ENCODE data around the gene ROBO3.

DNA sequence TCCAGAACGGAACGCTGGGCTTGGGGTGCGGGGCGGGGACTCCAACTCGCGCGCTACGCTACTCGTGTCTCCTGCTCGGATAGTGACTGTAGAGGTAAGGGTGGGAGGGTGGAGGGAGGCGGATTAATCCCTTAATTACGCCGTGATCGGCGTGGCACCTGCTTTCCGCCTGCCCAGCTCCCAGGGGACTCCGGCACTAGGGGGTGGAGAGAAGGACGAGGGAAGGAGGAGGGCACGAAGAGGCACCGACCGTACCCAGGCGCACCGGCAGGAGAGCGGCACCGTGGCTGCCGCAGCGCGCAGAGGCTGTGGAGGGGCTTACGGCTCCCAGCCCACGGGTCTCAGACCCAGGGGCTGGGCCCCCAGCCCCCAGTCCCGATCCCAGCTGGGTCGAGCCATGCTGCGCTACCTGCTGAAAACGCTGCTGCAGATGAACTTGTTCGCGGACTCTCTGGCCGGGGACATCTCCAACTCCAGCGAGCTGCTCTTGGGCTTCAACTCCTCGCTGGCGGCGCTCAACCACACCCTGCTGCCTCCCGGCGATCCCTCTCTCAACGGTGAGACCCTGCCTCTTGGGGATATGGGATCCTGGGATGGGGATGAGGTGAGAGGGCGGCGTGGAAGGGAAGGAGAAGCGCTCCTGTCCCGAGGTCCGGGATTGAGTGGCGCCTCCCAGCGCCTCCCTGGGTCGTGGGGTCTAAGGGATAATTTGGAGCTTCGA lies at the start of gene ROBO3:
- no peak for TF ChIP-seq POLR2A (IDR thresholded peaks at IDR 0.05; ENCODE audit: borderline replicate concordance, extremely low read depth, insufficient read depth, insufficient read length)
- TF ChIP-seq REST (IDR thresholded peaks at IDR 0.05; ENCODE audit: low read depth) = no peak
